AG04450 (cell line): ENCODE results near the gene SPAG16. TPM values are rescaled to one million over a fixed set of nuclear protein-coding genes. Genes with fewer than 3 reads are reported as not detected.
"Not testable (repeated sequence)": the region's sequence is repeated elsewhere in the genome, so short reads cannot be mapped to it uniquely, and the experiment has no call there.

Experiments used
- CTCF ChIA-PET: fragments of 300-600, 350-600 bp; formaldehyde crosslinking; extraction: SDS; loops from one replicate; lab custom pipeline; 2022; ENCODE audit warnings: antibody characterized with exemption, inconsistent platforms; lab: Charles Lee
- POLR2A ChIA-PET: fragments of 350-600 bp; formaldehyde crosslinking; extraction: SDS; loops from one replicate; lab custom pipeline; 2021; ENCODE audit warnings: antibody characterized with exemption, inconsistent platforms; lab: Yijun Ruan, JAX
- DNase-seq: peaks from one replicate; pipeline ENCODE4 v3.0.0-alpha.2; 2011; ENCODE audit warnings: low read depth, low spot score
- H3K27ac ChIP-seq: one replicate; pipeline ENCODE4 v1.5.1; 2012; ENCODE audit warnings: low read depth, low read length, control low read depth
- H3K27me3 ChIP-seq: one replicate; pipeline ENCODE4 v1.6.0; 2012; ENCODE audit warnings: low read length; ENCODE audit not compliant: control insufficient read depth, insufficient read depth
- H3K4me3 ChIP-seq: 2 replicates; pipeline ENCODE4 v1.5.1; 2011; ENCODE audit warnings: mild to moderate bottlenecking, low read depth, low read length, control low read depth
- H3K9me3 ChIP-seq: 2 replicates; pipeline ENCODE4 v1.5.1; 2012; ENCODE audit warnings: low read length; ENCODE audit not compliant: control insufficient read depth, insufficient read depth
- polyA plus RNA-seq: library from polyadenylated mRNA; depleted of rRNA; stranded (reverse); fragments of >200 nt; gene quantifications from 2 replicates; pipeline ENCODE4 v1.2.3, GENCODE V29; 2011
- TF ChIP-seq, protein P1 (sequence below): IDR thresholded peaks from 2 replicates; pipeline ENCODE4 v1.5.1; 2011; ENCODE audit warnings: low read depth, low read length, control low read depth, inconsistent platforms

The SPAG16 gene
- polyA plus RNA-seq, 1 experiment: 28.1 TPM

DNA sequence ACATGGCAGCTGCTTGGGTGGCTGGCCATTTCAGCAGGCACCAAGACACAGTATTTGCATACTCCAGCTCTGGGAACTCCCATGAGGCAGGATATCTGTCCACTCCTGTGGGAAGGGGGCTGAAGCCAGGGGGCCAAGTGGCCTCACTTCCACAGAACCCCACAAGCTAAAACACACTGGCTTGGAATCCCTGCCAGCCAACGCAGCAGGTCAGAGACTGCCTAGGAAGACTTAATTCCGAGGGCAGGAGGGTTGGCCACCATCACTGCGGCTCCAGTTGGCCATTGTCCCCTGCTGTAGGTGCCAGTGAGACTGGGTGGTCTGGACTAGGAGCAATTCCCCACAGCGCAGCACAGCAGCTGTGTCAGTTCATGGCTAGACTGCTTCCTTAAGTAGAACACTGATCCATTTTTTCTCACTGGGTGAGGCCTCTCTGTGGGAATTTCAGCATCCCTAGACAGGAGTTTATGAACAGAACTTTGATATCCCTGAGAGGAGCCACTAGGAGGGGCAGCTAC, 52.0 kb downstream of the SPAG16 start:
- ChIA-PET POLR2A (no interaction called here), CTCF (no interaction called here)
- TF ChIP-seq, protein P1, sequence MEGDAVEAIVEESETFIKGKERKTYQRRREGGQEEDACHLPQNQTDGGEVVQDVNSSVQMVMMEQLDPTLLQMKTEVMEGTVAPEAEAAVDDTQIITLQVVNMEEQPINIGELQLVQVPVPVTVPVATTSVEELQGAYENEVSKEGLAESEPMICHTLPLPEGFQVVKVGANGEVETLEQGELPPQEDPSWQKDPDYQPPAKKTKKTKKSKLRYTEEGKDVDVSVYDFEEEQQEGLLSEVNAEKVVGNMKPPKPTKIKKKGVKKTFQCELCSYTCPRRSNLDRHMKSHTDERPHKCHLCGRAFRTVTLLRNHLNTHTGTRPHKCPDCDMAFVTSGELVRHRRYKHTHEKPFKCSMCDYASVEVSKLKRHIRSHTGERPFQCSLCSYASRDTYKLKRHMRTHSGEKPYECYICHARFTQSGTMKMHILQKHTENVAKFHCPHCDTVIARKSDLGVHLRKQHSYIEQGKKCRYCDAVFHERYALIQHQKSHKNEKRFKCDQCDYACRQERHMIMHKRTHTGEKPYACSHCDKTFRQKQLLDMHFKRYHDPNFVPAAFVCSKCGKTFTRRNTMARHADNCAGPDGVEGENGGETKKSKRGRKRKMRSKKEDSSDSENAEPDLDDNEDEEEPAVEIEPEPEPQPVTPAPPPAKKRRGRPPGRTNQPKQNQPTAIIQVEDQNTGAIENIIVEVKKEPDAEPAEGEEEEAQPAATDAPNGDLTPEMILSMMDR: no peak
- Histone ChIP-seq H3K27me3 (no peaks in the 10 kb centered on the region), H3K9me3 (peaks cover 11% of the 10 kb centered on the region), H3K4me3 (no peak overlapping the region), H3K27ac (no peak overlapping the region)
- DNase-seq: no peak

DNA sequence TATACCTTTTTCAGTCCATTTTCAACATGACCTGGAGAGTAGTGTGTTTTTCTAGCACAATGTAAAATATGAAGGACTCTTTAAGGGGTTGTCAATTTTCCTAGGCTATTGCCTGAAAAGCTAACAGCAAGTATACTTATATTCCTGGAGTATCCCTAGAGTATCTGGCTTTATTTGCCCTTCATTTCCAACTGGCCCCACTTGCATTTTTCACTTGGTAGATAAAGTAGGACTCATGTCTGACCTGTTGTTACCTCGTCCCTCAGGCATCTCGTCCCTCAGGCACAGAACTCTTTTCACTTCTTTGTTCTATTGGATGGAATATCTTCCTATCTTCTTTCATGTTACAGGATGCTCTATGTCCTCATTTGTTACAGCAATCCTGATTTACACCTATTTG, 69.2 kb downstream of the SPAG16 start:
- no peak for DNase-seq
- Histone ChIP-seq H3K27ac (no peak overlapping the region), H3K9me3 (no peaks in the 10 kb centered on the region), H3K4me3 (no peak overlapping the region), H3K27me3 (no peaks in the 10 kb centered on the region)
- POLR2A ChIA-PET: no interaction called here
- TF ChIP-seq, protein P1: no peak
- CTCF ChIA-PET: no interaction called here

DNA sequence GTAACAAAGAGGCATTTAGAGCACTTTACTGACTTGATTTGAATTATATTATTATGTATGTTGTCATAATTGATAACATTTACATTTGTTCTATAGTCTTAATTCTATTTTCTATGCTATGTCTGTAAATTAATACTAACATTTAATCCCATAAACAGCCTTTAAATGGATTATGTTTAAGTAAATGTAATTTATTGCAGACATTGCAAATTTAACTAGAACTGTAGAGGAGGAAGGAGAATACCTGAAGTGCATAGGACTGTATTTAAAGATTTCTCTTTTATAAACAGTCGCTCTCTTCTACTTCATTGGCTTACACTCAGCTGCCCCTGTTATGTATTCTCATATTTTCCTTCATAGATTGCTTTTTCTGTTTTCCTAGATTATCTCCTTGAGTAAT, 92.4 kb downstream of the SPAG16 start:
- TF ChIP-seq, protein P1: no peak
- H3K27ac ChIP-seq: no peak overlapping the region
- CTCF ChIA-PET: no interaction called here
- no peaks in the 10 kb centered on the region for H3K27me3 ChIP-seq
- no peaks in the 10 kb centered on the region for H3K9me3 ChIP-seq
- no peak overlapping the region for H3K4me3 ChIP-seq
- DNase-seq: no peak
- POLR2A ChIA-PET: no interaction called here

DNA sequence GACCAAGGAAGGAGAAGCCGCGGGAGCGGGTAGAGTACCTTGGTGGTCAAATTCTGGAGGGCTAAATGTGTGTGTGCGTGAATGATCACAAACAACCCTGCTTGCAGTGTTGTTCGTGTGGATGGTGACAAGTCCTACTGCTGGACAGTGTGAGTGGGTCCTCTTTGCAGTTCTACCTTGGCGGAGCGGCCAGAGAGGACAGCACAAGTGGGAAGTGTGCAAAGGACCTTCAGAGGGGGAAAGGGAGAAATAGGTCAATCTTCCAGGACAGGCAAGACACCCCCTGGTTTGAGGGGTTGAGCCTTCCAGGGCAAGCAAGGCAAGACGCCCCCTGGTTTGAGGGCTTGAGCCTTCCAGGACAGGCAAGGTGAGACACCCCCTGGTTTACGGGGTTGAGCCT, 122.8 kb downstream of the SPAG16 start:
- H3K9me3 ChIP-seq, POLR2A ChIA-PET, H3K27ac ChIP-seq, CTCF ChIA-PET, H3K27me3 ChIP-seq, H3K4me3 ChIP-seq, DNase-seq: not testable (repeated sequence)

DNA sequence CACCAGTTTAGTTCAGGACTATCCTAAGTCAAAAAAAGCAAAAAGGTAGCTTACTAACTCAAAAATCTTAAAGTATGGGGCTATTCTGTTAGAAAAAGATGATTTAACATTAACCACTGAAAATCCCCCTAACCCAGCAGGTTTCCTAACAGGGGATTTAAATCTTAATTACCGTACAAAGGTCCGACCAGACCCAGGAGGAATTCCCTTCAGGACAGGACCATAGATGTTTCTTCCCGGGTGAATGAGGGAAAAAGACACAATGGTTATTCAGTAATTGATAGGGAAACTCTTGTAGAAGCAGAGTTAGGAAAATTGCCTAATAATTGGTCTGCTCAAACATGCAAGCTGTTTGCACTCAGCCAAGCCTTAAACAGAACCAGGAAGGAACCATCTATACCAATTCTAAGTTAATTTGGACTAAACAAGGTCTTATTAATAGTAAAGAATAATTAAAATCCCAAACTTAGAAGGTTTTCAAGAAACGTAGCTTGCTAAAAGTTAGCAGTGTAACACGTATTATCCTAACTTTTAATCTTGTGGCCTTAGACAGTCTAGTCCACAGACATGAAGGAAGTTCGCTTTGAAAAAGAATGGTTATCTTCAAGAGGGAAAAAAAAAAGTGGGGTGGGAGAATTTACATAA, 124.3 kb downstream of the SPAG16 start:
- DNase-seq, CTCF ChIA-PET, H3K9me3 ChIP-seq, H3K4me3 ChIP-seq, H3K27ac ChIP-seq, H3K27me3 ChIP-seq, POLR2A ChIA-PET: not testable (repeated sequence)

DNA sequence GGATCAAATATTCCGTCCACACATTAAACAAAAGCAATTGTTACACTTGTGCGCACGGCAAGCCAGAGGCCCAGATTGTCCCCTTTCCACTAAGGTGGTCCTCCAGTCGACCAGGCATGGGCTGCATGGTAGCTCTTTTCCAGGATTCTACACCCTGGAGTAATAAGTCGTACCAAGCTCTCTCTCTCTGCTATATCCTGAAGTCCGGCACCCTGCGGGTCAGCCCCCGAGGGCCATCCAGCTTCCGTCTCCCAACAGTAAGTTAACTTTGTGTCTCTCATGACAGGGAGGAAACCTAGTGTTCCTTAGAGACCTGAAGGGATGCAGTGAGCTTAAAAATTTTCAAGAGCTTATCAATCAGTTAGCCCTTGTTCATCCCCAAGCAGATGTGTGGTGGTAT, 126.4 kb downstream of the SPAG16 start:
- CTCF ChIA-PET, DNase-seq, H3K27me3 ChIP-seq, H3K4me3 ChIP-seq, POLR2A ChIA-PET, H3K9me3 ChIP-seq, H3K27ac ChIP-seq: not testable (repeated sequence)
